Liver (tissue), 9 donors: Measurements from ENCODE around the gene DBT. TPM values are rescaled to one million over a fixed set of nuclear protein-coding genes. Genes with fewer than 3 reads are reported as not detected.

Experiments
- DNase-seq: peaks from one replicate; pipeline ENCODE4 v3.0.0-alpha.2; 2017; ENCODE audit warnings: low spot score
- H3K27ac ChIP-seq, 2 donors: one replicate each; pipeline ENCODE4 v1.7.0; 2013; ENCODE audit warnings: inconsistent platforms in 2 of 2, low read length in 2 of 2, control low read depth in 1 of 2, low read depth in 1 of 2, mild to moderate bottlenecking in 1 of 2
- H3K27me3 ChIP-seq, 4 donors: one replicate each; pipeline versions ENCODE4 v1.6.1 to v1.7.0; 2013; ENCODE audit warnings: low read length in 3 of 4, inconsistent platforms in 1 of 4, mild to moderate bottlenecking in 1 of 4, moderate library complexity in 1 of 4; ENCODE audit not compliant: control insufficient read depth in 4 of 4, insufficient read depth in 4 of 4
- H3K36me3 ChIP-seq, 4 donors: one replicate each; pipeline versions ENCODE4 v1.6.1 to v1.7.0; 2013; ENCODE audit warnings: low read length in 3 of 4, mild to moderate bottlenecking in 3 of 4, low read depth in 1 of 4, moderate library complexity in 1 of 4; ENCODE audit not compliant: control insufficient read depth in 4 of 4, insufficient read depth in 3 of 4
- H3K4me1 ChIP-seq, 4 donors: one replicate each; pipeline versions ENCODE4 v1.6.1 to v1.7.0; 2013; ENCODE audit warnings: low read length in 3 of 4, mild to moderate bottlenecking in 3 of 4, moderate library complexity in 1 of 4; ENCODE audit not compliant: control insufficient read depth in 4 of 4, insufficient read depth in 4 of 4
- H3K4me3 ChIP-seq, 3 donors: one replicate each; pipeline versions ENCODE4 v1.6.1 to v1.7.0; 2013; ENCODE audit warnings: low read length in 3 of 3, control low read depth in 1 of 3, low read depth in 1 of 3, mild to moderate bottlenecking in 1 of 3
- H3K9ac ChIP-seq, 2 donors: one replicate each; pipeline ENCODE4 v1.7.0; 2013; ENCODE audit warnings: low read length in 2 of 2, mild to moderate bottlenecking in 2 of 2, moderate library complexity in 2 of 2, control low read depth in 1 of 2, low read depth in 1 of 2
- H3K9me3 ChIP-seq, 4 donors: one replicate each; pipeline versions ENCODE4 v1.6.1 to v1.7.0; 2013; ENCODE audit warnings: low read length in 3 of 4; ENCODE audit not compliant: control insufficient read depth in 4 of 4
- ATF3 ChIP-seq: IDR thresholded peaks from 2 replicates; pipeline ENCODE4 v1.6.1; 2016; ENCODE audit warnings: antibody characterized with exemption
- CTCF ChIP-seq: fragments of 150-350 bp; IDR thresholded peaks from 2 replicates; pipeline ENCODE4 v1.5.1; 2017; ENCODE audit warnings: improper control_type of control experiment, low read depth, low read length; ENCODE audit not compliant: missing input control
- EGR1 ChIP-seq, 2 donors: IDR thresholded peaks; 2 replicates each; pipeline ENCODE4 v1.6.1; 2016 to 2018; ENCODE audit warnings: antibody characterized with exemption in 2 of 2, low read depth in 2 of 2
- FOXA1 ChIP-seq: IDR thresholded peaks from 2 replicates; pipeline ENCODE4 v1.6.1; 2016; ENCODE audit warnings: antibody characterized with exemption
- FOXA2 ChIP-seq: IDR thresholded peaks from 2 replicates; pipeline ENCODE4 v1.6.1; 2016; ENCODE audit warnings: antibody characterized with exemption
- GABPA ChIP-seq, 2 donors: IDR thresholded peaks in 1 of 2; conservative IDR thresholded peaks in 1 of 2; 2 replicates each; pipeline ENCODE4 v1.6.1; 2016; ENCODE audit warnings: antibody characterized with exemption in 2 of 2, mild to moderate bottlenecking in 1 of 2, moderate library complexity in 1 of 2
- HNF4A ChIP-seq, 2 donors: conservative IDR thresholded peaks; 2 replicates each; pipeline ENCODE4 v1.6.1; 2016; ENCODE audit warnings: antibody characterized with exemption in 2 of 2, mild to moderate bottlenecking in 2 of 2
- HNF4G ChIP-seq: IDR thresholded peaks from 2 replicates; pipeline ENCODE4 v1.6.1; 2016; ENCODE audit warnings: antibody characterized with exemption
- JUND ChIP-seq, 2 donors: IDR thresholded peaks; 2 replicates each; pipeline ENCODE4 v1.6.1; 2016; ENCODE audit warnings: antibody characterized with exemption in 2 of 2
- NR2F2 ChIP-seq: IDR thresholded peaks from 2 replicates; pipeline ENCODE4 v1.6.1; 2016; ENCODE audit warnings: antibody characterized with exemption
- RAD21 ChIP-seq, 2 donors: IDR thresholded peaks; 2 replicates each; pipeline ENCODE4 v1.6.1; 2016; ENCODE audit warnings: antibody characterized with exemption in 2 of 2, mild to moderate bottlenecking in 2 of 2
- REST ChIP-seq: IDR thresholded peaks from 2 replicates; pipeline ENCODE4 v1.6.1; 2016; ENCODE audit warnings: antibody characterized with exemption, mild to moderate bottlenecking
- RXRA ChIP-seq, 2 donors: IDR thresholded peaks; 2 replicates each; pipeline ENCODE4 v1.6.1; 2017 to 2018; ENCODE audit warnings: antibody characterized with exemption in 2 of 2, mild to moderate bottlenecking in 1 of 2
- SP1 ChIP-seq: IDR thresholded peaks from 2 replicates; pipeline ENCODE4 v1.6.1; 2018; ENCODE audit warnings: antibody characterized with exemption, mild to moderate bottlenecking
- TAF1 ChIP-seq: conservative IDR thresholded peaks from 2 replicates; pipeline ENCODE4 v1.6.1; 2016; ENCODE audit warnings: antibody characterized with exemption, mild to moderate bottlenecking
- YY1 ChIP-seq: IDR thresholded peaks from 2 replicates; pipeline ENCODE4 v1.6.1; 2016; ENCODE audit warnings: antibody characterized with exemption, mild to moderate bottlenecking
- WGBS: extraction: QIAGEN DNeasy Blood & Tissue Kit; methylation state at CpG from one replicate; pipeline ENCODE4 v1.1.7; 2013; 5-methylcytosine and 5-hydroxymethylcytosine counted together
- polyA plus RNA-seq, 2 donors: library from polyadenylated mRNA; stranded (reverse) in 1 of 2; unstranded in 1 of 2; fragments of 200-250 nt in 1 of 2; fragments of >200 nt in 1 of 2; fragmentation: Nextera tagmentation in 1 of 2; extraction: Ambion mirVana in 1 of 2; gene quantifications; one replicate each; pipeline versions ENCODE4 v1.2.1 to v1.2.3, GENCODE V29; 2013 to 2015
- total RNA-seq, 2 donors: library from RNA; depleted of rRNA; stranded (reverse); fragments of >200 nt; gene quantifications; one replicate each; pipeline ENCODE4 v1.2.3, GENCODE V29; 2014
- TF ChIP-seq, protein P1 (sequence below): IDR thresholded peaks from 2 replicates; pipeline ENCODE4 v1.6.1; 2016; ENCODE audit warnings: antibody characterized with exemption
- TF ChIP-seq, protein P2 (sequence below): IDR thresholded peaks from 2 replicates; pipeline ENCODE4 v1.6.1; 2016; ENCODE audit warnings: antibody characterized with exemption
- donor health status: healthy.
- donor health status: healthy.
- donor health status: healthy.
- donor health status: healthy.
- donor health status: healthy.

Gene DBT
- total and polyA plus RNA-seq, 4 donors: 7.7 to 10.7 (median 9.1) TPM

DNA sequence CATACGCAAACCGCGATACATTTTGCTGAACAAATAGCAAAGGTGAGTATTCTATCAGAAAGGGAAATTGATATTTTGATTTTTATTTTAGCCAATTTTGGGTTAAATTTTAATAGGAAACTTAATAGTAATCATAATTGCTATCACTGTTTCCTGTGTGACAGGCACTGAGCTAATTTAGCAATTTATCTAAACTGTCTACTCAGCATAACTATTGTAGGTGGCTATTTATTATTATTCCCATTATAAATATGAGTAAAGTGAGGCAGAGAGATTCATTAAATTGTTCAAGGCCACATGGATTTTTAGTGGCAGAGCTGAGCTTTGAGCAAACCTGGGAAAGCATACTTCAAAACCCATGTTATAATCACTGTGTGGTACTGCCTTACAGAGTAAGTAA is 37.5 kb upstream of the DBT start:
- TF ChIP-seq NR2F2 (no peak), GABPA (IDR thresholded peaks at IDR 0.05 in 1 of 2, conservative IDR thresholded peaks at IDR 0.05 in 1 of 2) (no peak)
- H3K27me3 ChIP-seq: no peaks in the 10 kb centered on the region
- WGBS: 95% methylated on average over 3 of the region's 3 CpGs
- H3K4me3 ChIP-seq: no peak overlapping the region
- H3K27ac ChIP-seq: no peak overlapping the region
- peaks cover 13 to 67% (median 39%) of the 10 kb centered on the region in 4 donors for H3K36me3 ChIP-seq
- H3K9ac ChIP-seq: no peak overlapping the region
- no peaks in the 10 kb centered on the region for H3K9me3 ChIP-seq
- no peaks in the 10 kb centered on the region for H3K4me1 ChIP-seq
- no peak for DNase-seq

DNA sequence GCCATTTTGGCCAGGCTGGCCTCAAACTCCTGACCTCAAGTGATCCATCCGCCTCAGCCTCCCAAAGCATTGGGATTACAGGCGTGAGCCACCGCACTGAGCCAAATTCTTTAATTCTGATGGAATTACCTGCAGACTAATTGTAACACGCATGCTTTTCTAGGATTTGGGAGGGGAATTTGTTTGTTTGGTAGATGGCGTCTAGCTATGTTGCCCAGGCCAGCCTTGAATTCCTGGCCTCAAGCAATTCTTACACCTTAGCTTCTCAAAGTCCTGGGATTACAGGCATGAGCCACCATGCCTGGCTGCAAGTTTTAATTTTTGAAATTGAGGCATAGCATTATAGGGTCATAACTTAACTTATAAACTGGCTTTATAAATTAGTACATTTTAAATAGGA is 35.0 kb upstream of the DBT start:
- no peak overlapping the region for H3K9ac ChIP-seq
- no peaks in the 10 kb centered on the region for H3K9me3 ChIP-seq
- H3K27me3 ChIP-seq: no peaks in the 10 kb centered on the region
- TF ChIP-seq SP1: no peak
- no peak for TF ChIP-seq FOXA1
- no peak for TF ChIP-seq HNF4A (conservative IDR thresholded peaks at IDR 0.05)
- TF ChIP-seq HNF4G: no peak
- TF ChIP-seq TAF1: no peak
- no peak for TF ChIP-seq RXRA (IDR thresholded peaks at IDR 0.05)
- TF ChIP-seq JUND (IDR thresholded peaks at IDR 0.05): no peak
- no peak for TF ChIP-seq NR2F2
- TF ChIP-seq GABPA (IDR thresholded peaks at IDR 0.05 in 1 of 2, conservative IDR thresholded peaks at IDR 0.05 in 1 of 2): no peak
- TF ChIP-seq ATF3: no peak
- no peak for TF ChIP-seq REST
- TF ChIP-seq EGR1 (IDR thresholded peaks at IDR 0.05; ENCODE audit: low read depth in 2 of 2): no peak
- TF ChIP-seq, protein P1, sequence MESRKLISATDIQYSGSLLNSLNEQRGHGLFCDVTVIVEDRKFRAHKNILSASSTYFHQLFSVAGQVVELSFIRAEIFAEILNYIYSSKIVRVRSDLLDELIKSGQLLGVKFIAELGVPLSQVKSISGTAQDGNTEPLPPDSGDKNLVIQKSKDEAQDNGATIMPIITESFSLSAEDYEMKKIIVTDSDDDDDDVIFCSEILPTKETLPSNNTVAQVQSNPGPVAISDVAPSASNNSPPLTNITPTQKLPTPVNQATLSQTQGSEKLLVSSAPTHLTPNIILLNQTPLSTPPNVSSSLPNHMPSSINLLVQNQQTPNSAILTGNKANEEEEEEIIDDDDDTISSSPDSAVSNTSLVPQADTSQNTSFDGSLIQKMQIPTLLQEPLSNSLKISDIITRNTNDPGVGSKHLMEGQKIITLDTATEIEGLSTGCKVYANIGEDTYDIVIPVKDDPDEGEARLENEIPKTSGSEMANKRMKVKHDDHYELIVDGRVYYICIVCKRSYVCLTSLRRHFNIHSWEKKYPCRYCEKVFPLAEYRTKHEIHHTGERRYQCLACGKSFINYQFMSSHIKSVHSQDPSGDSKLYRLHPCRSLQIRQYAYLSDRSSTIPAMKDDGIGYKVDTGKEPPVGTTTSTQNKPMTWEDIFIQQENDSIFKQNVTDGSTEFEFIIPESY: no peak
- TF ChIP-seq CTCF: no peak
- no peak for TF ChIP-seq RAD21 (IDR thresholded peaks at IDR 0.05)
- TF ChIP-seq, protein P2, sequence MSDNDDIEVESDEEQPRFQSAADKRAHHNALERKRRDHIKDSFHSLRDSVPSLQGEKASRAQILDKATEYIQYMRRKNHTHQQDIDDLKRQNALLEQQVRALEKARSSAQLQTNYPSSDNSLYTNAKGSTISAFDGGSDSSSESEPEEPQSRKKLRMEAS: no peak
- TF ChIP-seq YY1: no peak
- no peak for TF ChIP-seq FOXA2
- no peak overlapping the region for H3K27ac ChIP-seq
- peaks cover 14 to 53% (median 37%) of the 10 kb centered on the region in 4 donors for H3K36me3 ChIP-seq
- no peaks in the 10 kb centered on the region for H3K4me1 ChIP-seq
- DNase-seq: no peak
- 97% methylated on average over 5 of the region's 5 CpGs for WGBS
- no peak overlapping the region for H3K4me3 ChIP-seq
